Astrocyte (in vitro differentiated cells and primary cell): Measurements from ENCODE around the gene LAMB2.

Source experiments
- CTCF ChIP-seq: IDR thresholded peaks from 2 replicates; pipeline ENCODE4 v1.5.1; 2011; ENCODE audit warnings: low read depth, mild to moderate bottlenecking, inconsistent platforms, low read length, moderate library complexity; ENCODE audit not compliant: insufficient read depth
- EZH2 ChIP-seq: IDR thresholded peaks from 2 replicates; pipeline ENCODE4 v1.6.1; 2012; ENCODE audit warnings: mild to moderate bottlenecking, low read length, inconsistent platforms; ENCODE audit not compliant: insufficient read depth

GRCh38 chr3:49112262-49112661 is 20.6 kb downstream of the LAMB2 start:
- TF ChIP-seq CTCF (no peak), EZH2 (no peak)
